Neuron (in vitro differentiated cells): Measurements from ENCODE around the gene SLC6A9.
A peak's percentile ranks its signal among the peaks of the same experiment; 100 is the strongest.

Experiments used
- H2AFZ ChIP-seq: one replicate; pipeline ENCODE4 v1.6.1; 2013; ENCODE audit warnings: low read depth, mild to moderate bottlenecking, inconsistent platforms, low read length, moderate library complexity
- H3K27me3 ChIP-seq: one replicate; pipeline ENCODE4 v1.6.1; 2013; ENCODE audit warnings: low read length; ENCODE audit not compliant: insufficient read depth
- H3K36me3 ChIP-seq: one replicate; pipeline ENCODE4 v1.6.1; 2013; ENCODE audit warnings: low read length; ENCODE audit not compliant: insufficient read depth
- H3K4me1 ChIP-seq: one replicate; pipeline ENCODE4 v1.6.1; 2013; ENCODE audit warnings: low read length; ENCODE audit not compliant: insufficient read depth
- H3K4me3 ChIP-seq: 2 replicates; pipeline ENCODE4 v1.5.1; 2013; ENCODE audit warnings: mild to moderate bottlenecking, low read length, moderate library complexity
- H3K9me3 ChIP-seq: one replicate; pipeline ENCODE4 v1.6.1; 2013; ENCODE audit warnings: low read length

Gene SLC6A9

DNA sequence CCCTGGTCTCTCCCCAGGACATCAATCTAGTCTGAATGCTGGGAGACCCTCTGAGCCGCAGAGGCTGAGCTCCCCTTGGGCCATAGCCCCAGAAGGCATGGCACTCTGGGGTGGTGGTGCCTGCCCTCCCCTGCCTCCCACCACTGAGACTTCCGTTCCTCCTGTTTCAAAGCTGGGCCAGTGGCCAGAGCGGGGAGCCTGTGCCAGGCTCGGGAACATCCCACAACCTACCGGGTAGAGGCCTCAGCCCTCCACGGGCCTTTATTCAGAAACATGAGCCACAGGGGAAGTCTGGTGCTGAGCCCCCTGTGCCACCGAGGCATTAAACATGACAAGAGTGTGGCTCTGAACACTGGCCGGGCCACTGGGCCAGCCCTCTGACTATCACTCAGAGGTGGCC, 31.8 kb downstream of the SLC6A9 start:
- Histone ChIP-seq H3K4me3 (no peak overlapping the region), H2AFZ (no peak overlapping the region), H3K36me3 (no peaks in the 10 kb centered on the region), H3K4me1 (peaks cover 24% of the 10 kb centered on the region), H3K9me3 (no peaks in the 10 kb centered on the region), H3K27me3 (no peaks in the 10 kb centered on the region)

- Histone ChIP-seq H3K9me3 (no peaks in the 10 kb centered on the region), H3K4me3 (no peak overlapping the region), H3K36me3 (no peaks in the 10 kb centered on the region), H2AFZ (no peak overlapping the region), H3K4me1 (peaks cover 24% of the 10 kb centered on the region), H3K27me3 (no peaks in the 10 kb centered on the region)
Observed at GRCh38 chr1:43998000-43998378, 33.3 kb downstream of the SLC6A9 start.

- no peak overlapping the region for H3K4me3 ChIP-seq
Observed at GRCh38 chr1:43997295-43997999, 33.8 kb downstream of the SLC6A9 start.

DNA sequence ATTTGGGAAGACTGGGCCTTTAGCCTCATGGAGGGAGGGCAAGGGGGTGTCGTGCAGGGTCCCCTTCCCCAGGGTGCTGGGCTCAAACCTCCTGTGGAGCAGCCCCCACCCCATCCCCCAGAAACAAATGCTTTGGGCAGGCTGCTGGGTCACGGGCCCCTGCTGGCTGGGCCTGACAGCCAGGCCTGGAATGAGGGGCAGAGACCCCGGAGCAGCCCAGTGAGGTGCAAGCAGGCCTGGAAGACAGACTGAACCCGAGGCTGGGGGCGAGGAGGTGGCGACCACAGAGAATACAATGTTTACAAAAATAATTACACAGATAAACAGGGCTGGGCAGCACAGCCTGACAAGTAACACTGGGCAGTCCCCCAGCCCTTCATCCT, 34.5 kb downstream of the SLC6A9 start:
- Histone ChIP-seq H2AFZ (no peak overlapping the region), H3K9me3 (no peaks in the 10 kb centered on the region), H3K4me3 (no peak overlapping the region), H3K27me3 (no peaks in the 10 kb centered on the region), H3K36me3 (no peaks in the 10 kb centered on the region), H3K4me1 (peaks cover 28% of the 10 kb centered on the region)

More at GRCh38 chr1:43997295-43997999, 33.8 kb downstream of the SLC6A9 start:
- H3K9me3 ChIP-seq = no peaks in the 10 kb centered on the region
- H2AFZ ChIP-seq = no peak overlapping the region
- H3K27me3 ChIP-seq = no peaks in the 10 kb centered on the region
- H3K36me3 ChIP-seq = no peaks in the 10 kb centered on the region
- peaks cover 24% of the 10 kb centered on the region for H3K4me1 ChIP-seq

DNA sequence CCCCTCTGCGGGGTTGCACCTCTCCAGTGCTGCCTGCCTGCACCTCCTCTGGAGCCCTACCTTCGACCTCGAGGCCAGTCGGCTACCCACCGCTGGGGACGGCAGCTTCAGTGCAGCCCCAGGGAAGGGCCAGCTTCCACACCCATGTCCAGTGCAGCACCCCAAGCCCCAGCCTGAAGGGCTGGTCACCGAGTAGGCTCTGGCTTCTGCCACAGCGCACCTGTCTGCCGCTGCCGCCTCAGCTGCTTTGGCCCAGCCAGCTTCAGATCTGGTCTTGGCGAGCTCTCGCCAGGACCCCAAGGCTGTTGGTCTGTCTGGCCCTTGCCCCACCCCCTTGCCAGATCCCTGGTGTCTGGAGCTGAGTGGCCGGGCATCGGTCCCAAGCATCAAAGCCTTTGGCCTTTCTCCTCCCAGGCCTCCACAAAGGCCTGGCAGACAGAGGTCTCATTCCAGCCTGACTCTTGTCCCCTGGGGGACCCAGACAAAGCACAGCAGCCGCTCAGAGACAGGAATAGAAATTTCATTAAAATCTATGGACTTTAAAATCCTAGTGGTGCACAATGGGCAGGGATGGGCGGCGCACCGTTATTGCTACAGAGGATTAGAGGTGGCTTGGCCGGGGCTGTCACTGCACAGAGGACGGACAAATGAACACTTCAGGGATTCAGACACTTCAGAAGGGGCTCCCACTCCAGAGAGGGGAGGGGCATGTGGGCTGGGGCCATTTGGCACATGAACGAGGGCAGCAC, 35.1 kb downstream of the SLC6A9 start:
- Histone ChIP-seq H3K4me3 (no peak overlapping the region), H3K4me1 (peaks cover 32% of the 10 kb centered on the region), H3K36me3 (no peaks in the 10 kb centered on the region), H2AFZ (no peak overlapping the region), H3K27me3 (no peaks in the 10 kb centered on the region), H3K9me3 (no peaks in the 10 kb centered on the region)

- H3K4me3 ChIP-seq = no peak overlapping the region
- H2AFZ ChIP-seq = no peak overlapping the region
- H3K4me1 ChIP-seq = peaks cover 36% of the 10 kb centered on the region
- no peaks in the 10 kb centered on the region for H3K27me3 ChIP-seq
- H3K9me3 ChIP-seq = no peaks in the 10 kb centered on the region
- H3K36me3 ChIP-seq = no peaks in the 10 kb centered on the region
Observed at GRCh38 chr1:43994794-43995790, 36.2 kb downstream of the SLC6A9 start.

DNA sequence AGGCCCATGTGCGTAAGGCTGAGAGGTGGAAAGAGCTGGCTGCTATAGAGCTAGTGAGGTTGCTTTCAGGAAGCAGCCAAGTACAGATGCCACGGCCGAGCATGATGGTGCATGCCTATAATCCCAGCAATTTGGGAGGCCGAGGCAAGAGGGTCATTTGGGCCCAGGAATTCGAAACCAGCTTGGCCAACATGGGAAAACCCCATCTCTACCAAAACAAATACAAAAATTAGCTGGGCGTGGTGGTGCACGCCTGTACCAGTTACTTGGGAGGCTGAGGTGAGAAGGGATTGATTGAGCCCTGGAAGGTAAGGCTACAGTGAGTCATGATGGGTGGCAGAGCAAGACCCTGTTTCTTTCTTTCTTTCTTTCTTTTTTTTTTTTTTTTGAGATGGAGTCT, 37.2 kb downstream of the SLC6A9 start:
- Histone ChIP-seq H2AFZ (no peak overlapping the region), H3K27me3 (no peaks in the 10 kb centered on the region), H3K4me3 (no peak overlapping the region), H3K9me3 (no peaks in the 10 kb centered on the region), H3K4me1 (peaks cover 36% of the 10 kb centered on the region), H3K36me3 (no peaks in the 10 kb centered on the region)

- no peaks in the 10 kb centered on the region for H3K27me3 ChIP-seq
- no peak overlapping the region for H3K4me3 ChIP-seq
- peaks cover 36% of the 10 kb centered on the region for H3K4me1 ChIP-seq
- no peak overlapping the region for H2AFZ ChIP-seq
- H3K36me3 ChIP-seq = no peaks in the 10 kb centered on the region
- no peaks in the 10 kb centered on the region for H3K9me3 ChIP-seq
Observed at GRCh38 chr1:43993206-43993914, 37.9 kb downstream of the SLC6A9 start.

GRCh38 chr1:43992232-43992995, 38.8 kb downstream of the SLC6A9 start:
- Histone ChIP-seq H3K4me1 (peaks cover 30% of the 10 kb centered on the region), H3K27me3 (no peaks in the 10 kb centered on the region), H3K4me3 (peak overlapping the region; percentile 72), H2AFZ (peak overlapping the region; percentile 80), H3K36me3 (no peaks in the 10 kb centered on the region), H3K9me3 (no peaks in the 10 kb centered on the region)

DNA sequence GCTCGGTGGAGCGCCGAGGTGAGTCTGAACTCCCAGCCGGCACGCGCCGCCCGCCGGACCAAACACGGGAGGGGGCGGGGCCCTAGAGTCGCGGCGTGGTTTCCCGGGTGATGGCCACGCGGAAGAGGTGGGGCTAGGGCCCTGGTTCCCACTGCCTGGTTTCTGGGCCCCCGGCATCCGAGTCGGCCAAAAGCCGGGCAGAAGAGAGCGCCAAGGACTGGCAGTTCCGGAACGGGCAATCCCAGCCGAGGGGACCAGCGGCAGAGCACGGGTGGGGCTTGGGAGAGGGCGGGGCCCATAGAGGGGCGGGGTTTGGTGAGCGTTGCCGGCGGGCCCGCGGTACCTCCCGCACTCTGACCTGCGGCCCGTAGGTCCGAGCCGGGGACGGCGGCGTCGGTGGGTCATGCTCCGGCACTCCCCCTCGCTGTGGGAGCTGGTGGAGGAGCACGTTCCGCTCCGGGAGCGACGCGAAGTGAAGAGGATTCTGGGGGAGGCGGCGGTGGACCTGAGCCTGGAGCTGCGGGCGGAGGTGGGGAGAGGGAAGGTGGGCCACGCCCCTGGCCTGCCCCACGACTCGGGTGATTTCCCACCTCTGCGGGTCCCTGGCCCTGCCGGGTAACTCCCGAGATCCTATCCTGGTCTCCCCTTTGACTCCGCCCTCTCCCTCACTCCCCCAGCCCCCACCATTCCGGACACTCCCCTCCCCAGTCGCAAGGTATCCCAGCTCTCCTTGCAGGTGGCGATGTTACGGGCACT, 39.6 kb downstream of the SLC6A9 start, which contains the start of gene CCDC24:
Gene CCDC24 (plus strand): TSS at position 124 of the 756 bp plus-strand sequence. CDS start 280 bp downstream, at position 404.
- H3K4me1 ChIP-seq = peaks cover 22% of the 10 kb centered on the region
- H3K36me3 ChIP-seq = no peaks in the 10 kb centered on the region
- no peaks in the 10 kb centered on the region for H3K27me3 ChIP-seq
- H3K9me3 ChIP-seq = no peaks in the 10 kb centered on the region
- H3K4me3 ChIP-seq = peak within 1 kb of the TSS; percentile 72
- H2AFZ ChIP-seq = peak within 1 kb of the TSS; percentile 80

GRCh38 chr1:43991200-43991475, 40.1 kb downstream of the SLC6A9 start:
- Histone ChIP-seq H3K27me3 (no peaks in the 10 kb centered on the region), H3K4me1 (peaks cover 17% of the 10 kb centered on the region), H2AFZ (peak overlapping the region; percentile 80), H3K9me3 (no peaks in the 10 kb centered on the region), H3K4me3 (peak overlapping the region; percentile 72), H3K36me3 (peaks cover 3% of the 10 kb centered on the region)
